Measurements from ENCODE around the gene CCDC15.

DNA sequence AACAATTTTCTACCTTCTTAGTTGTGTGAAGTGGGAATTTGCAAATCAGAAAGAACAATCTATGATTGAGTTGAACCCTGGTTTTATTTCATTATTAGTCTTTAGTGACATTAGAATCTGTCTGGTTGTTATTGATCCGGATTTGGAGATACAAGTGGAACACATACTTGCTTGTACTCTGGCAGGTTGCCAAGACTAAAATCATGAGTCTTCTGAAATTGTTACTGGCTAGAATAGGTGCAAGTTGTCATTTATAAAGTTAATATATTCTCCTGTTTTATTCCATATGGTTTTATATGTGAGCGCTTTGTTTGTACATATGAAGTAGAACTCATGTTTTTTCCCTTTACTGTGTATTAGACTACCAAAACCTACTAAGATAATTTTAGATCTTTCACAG, 23.0 kb downstream of the CCDC15 start:
- TF ChIP-seq CTCF (IDR thresholded peaks at IDR 0.05), result no peak
- TF ChIP-seq POLR2A (IDR thresholded peaks at IDR 0.05), result no peak
- no peak for TF ChIP-seq POLR2AphosphoS5 (IDR thresholded peaks at IDR 0.05)
